ENCODE data around the gene ADGRG6. TPM values are rescaled to one million over a fixed set of nuclear protein-coding genes. Genes with fewer than 3 reads are reported as not detected.

The ADGRG6 gene
- total RNA-seq, 1 donor from 2014 or later, result 0.39 TPM

- Histone ChIP-seq H3F3A (ENCODE audit: low read depth) (no peaks in the 10 kb centered on the region), H3K27ac (no peak overlapping the region), H3K79me2 (ENCODE audit: low read depth) (no peaks in the 10 kb centered on the region), H3K4me2 (no peak overlapping the region), H3K36me3 (no peaks in the 10 kb centered on the region), H3K9me3 (ENCODE audit: low read depth) (no peaks in the 10 kb centered on the region), H2AFZ (replicated peaks) (no peak overlapping the region), H4K20me1 (ENCODE audit: low read depth) (no peaks in the 10 kb centered on the region), H3K4me1 (no peaks in the 10 kb centered on the region), H3K4me3 (no peak overlapping the region), H3K9ac (no peak overlapping the region), H3K27me3 (no peaks in the 10 kb centered on the region)
- Mint-ChIP-seq H3K36me3 (no peaks in the 10 kb centered on the region), H3K4me3 (no peak overlapping the region), H3K27ac (no peak overlapping the region), H3K27me3 (ENCODE audit: insufficient read depth, low read depth) (no peaks in the 10 kb centered on the region), H3K4me1 (peaks cover 6% of the 10 kb centered on the region), H3K9me3 (no peaks in the 10 kb centered on the region)
- no peak for TF ChIP-seq EZH2 (IDR thresholded peaks at IDR 0.05)
- no peak for TF ChIP-seq EZH2phosphoT487 (IDR thresholded peaks at IDR 0.05)
- TF ChIP-seq CTCF (IDR thresholded peaks at IDR 0.05), result no peak
- DNase-seq (ENCODE audit: low spot score), result no peak
Observed at GRCh38 chr6:142367061-142367460, 65.3 kb downstream of the ADGRG6 start.

GRCh38 chr6:142367501-142368018 lies 65.8 kb downstream of the ADGRG6 start:
- no peak overlapping the region for H2AFZ ChIP-seq (replicated peaks)

DNA sequence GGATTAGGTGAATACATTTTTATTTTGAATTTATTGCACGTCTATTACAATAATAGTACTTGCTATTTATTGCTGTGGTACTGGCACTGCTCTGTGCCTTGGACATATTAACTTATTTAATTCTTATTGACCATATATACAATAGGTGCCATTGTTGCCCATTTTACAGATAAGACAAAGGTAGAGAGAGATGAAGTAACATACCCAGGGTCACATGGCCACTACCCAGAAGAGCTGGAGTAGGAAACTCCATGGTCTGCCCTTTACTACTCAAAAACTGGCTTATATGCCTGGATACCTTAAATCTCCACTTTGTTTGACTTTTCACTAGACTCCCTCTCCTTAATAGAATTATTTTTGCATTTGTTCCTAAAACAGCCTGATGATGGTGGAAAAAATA lies 67.5 kb downstream of the ADGRG6 start:
- no peaks in the 10 kb centered on the region for H3K79me2 ChIP-seq (ENCODE audit: low read depth)
- no peaks in the 10 kb centered on the region for H3K4me1 ChIP-seq
- no peak overlapping the region for H3K27ac Mint-ChIP-seq
- H3K9me3 Mint-ChIP-seq, result no peaks in the 10 kb centered on the region
- no peaks in the 10 kb centered on the region for H3K27me3 Mint-ChIP-seq (ENCODE audit: insufficient read depth, low read depth)
- H3F3A ChIP-seq (ENCODE audit: low read depth), result peaks cover 5% of the 10 kb centered on the region
- no peak overlapping the region for H3K27ac ChIP-seq
- no peak overlapping the region for H3K4me3 ChIP-seq
- DNase-seq (ENCODE audit: low spot score), result no peak
- H3K36me3 ChIP-seq, result no peaks in the 10 kb centered on the region
- H3K4me3 Mint-ChIP-seq, result no peak overlapping the region
- H3K9me3 ChIP-seq (ENCODE audit: low read depth), result no peaks in the 10 kb centered on the region
- H3K4me1 Mint-ChIP-seq, result peaks cover 6% of the 10 kb centered on the region
- no peak overlapping the region for H3K9ac ChIP-seq
- no peaks in the 10 kb centered on the region for H3K36me3 Mint-ChIP-seq
- no peaks in the 10 kb centered on the region for H3K27me3 ChIP-seq
- TF ChIP-seq EZH2 (IDR thresholded peaks at IDR 0.05), result no peak
- TF ChIP-seq CTCF (IDR thresholded peaks at IDR 0.05), result no peak
- TF ChIP-seq EZH2phosphoT487 (IDR thresholded peaks at IDR 0.05), result no peak
- no peaks in the 10 kb centered on the region for H4K20me1 ChIP-seq (ENCODE audit: low read depth)
- no peak overlapping the region for H3K4me2 ChIP-seq
- no peak overlapping the region for H2AFZ ChIP-seq (replicated peaks)

More at GRCh38 chr6:142367501-142368018, 65.8 kb downstream of the ADGRG6 start:
- Histone ChIP-seq H3K27me3 (no peaks in the 10 kb centered on the region), H3K4me1 (no peaks in the 10 kb centered on the region), H3K27ac (no peak overlapping the region), H4K20me1 (ENCODE audit: low read depth) (no peaks in the 10 kb centered on the region), H3K9ac (no peak overlapping the region), H3K9me3 (ENCODE audit: low read depth) (no peaks in the 10 kb centered on the region), H3F3A (ENCODE audit: low read depth) (no peaks in the 10 kb centered on the region), H3K36me3 (no peaks in the 10 kb centered on the region), H3K79me2 (ENCODE audit: low read depth) (no peaks in the 10 kb centered on the region), H3K4me3 (no peak overlapping the region), H3K4me2 (no peak overlapping the region)
- no peak overlapping the region for H3K27ac Mint-ChIP-seq
- H3K4me3 Mint-ChIP-seq, result no peak overlapping the region
- TF ChIP-seq EZH2phosphoT487 (IDR thresholded peaks at IDR 0.05) (no peak), EZH2 (IDR thresholded peaks at IDR 0.05) (no peak), CTCF (IDR thresholded peaks at IDR 0.05) (no peak)
- no peaks in the 10 kb centered on the region for H3K27me3 Mint-ChIP-seq (ENCODE audit: insufficient read depth, low read depth)
- H3K4me1 Mint-ChIP-seq, result peaks cover 6% of the 10 kb centered on the region
- no peak for DNase-seq (ENCODE audit: low spot score)
- H3K36me3 Mint-ChIP-seq, result no peaks in the 10 kb centered on the region
- H3K9me3 Mint-ChIP-seq, result no peaks in the 10 kb centered on the region
